Endothelial cell of umbilical vein (primary cell): Measurements from ENCODE around the gene LCE1A. TPM values are rescaled to one million over a fixed set of nuclear protein-coding genes. Genes with fewer than 3 reads are reported as not detected.

Experiments used
- BruUV-seq: library from RNA; stranded (reverse); fragments of 400-500 nt; replicated peaks from 2 replicates; lab custom pipeline; 2021; lab: Mats Ljungman, UMichigan
- CTCF ChIA-PET: fragments of 300-600, 350-600 bp; sonication (Branson Sonifier 250); formaldehyde crosslinking; loops from one replicate; lab custom pipeline; 2021; ENCODE audit warnings: antibody characterized with exemption, inconsistent platforms; lab: Charles Lee
- POLR2A ChIA-PET: fragments of 300-600, 350-600 bp; sonication (Branson Sonifier 250); formaldehyde crosslinking; loops from one replicate; lab custom pipeline; 2021; ENCODE audit warnings: antibody characterized with exemption, inconsistent platforms; lab: Charles Lee
- DNase-seq: peaks from one replicate; pipeline ENCODE4 v3.0.0-alpha.2; 2011; ENCODE audit warnings: low read depth, low spot score
- FAIRE-seq: peaks from 2 replicates; lab custom pipeline; 2011; peaks lifted over from hg19 to GRCh38; lab: Jason Lieb, UNC
- H2AFZ ChIP-seq: 2 replicates; pipeline ENCODE4 v1.6.0; 2012; ENCODE audit warnings: low read depth, low read length, control low read depth, inconsistent platforms
- H3K27ac ChIP-seq: 2 replicates; pipeline ENCODE4 v1.5.1; 2011; ENCODE audit warnings: low read depth, mild to moderate bottlenecking, control low read depth, low read length, moderate library complexity; ENCODE audit not compliant: insufficient read depth
- H3K27me3 ChIP-seq, 2 experiments: 2 replicates each; pipeline versions ENCODE4 v1.6.0 to v1.6.1; 2011; ENCODE audit warnings: low read length in 2 of 2, mixed read lengths in 1 of 2; ENCODE audit not compliant: control insufficient read depth in 2 of 2, insufficient read depth in 2 of 2
- H3K36me3 ChIP-seq, 2 experiments: 2 replicates in 1 of 2; 3 replicates in 1 of 2; pipeline ENCODE4 v1.5.1; 2011; ENCODE audit warnings: low read length in 2 of 2, mild to moderate bottlenecking in 1 of 2, moderate library complexity in 1 of 2; ENCODE audit not compliant: control insufficient read depth in 2 of 2, insufficient read depth in 2 of 2; ENCODE audit errors: extremely low read depth in 1 of 2
- H3K4me1 ChIP-seq: 3 replicates; pipeline ENCODE4 v1.5.1; 2011; ENCODE audit warnings: mild to moderate bottlenecking, low read length; ENCODE audit not compliant: control insufficient read depth, insufficient read depth; ENCODE audit errors: extremely low read depth
- H3K4me2 ChIP-seq: 2 replicates; pipeline ENCODE4 v1.6.1; 2011; ENCODE audit warnings: low read length, control low read depth, mixed read lengths; ENCODE audit not compliant: insufficient read depth
- H3K4me3 ChIP-seq, 3 experiments: fragments of 200-600 bp in 1 of 3; sonication (generic), shearing (Covaris generic) in 1 of 3; replicated peaks in 1 of 3; 2 replicates each; pipeline ENCODE4 v1.5.1; 2011 to 2016; ENCODE audit warnings: control low read depth in 3 of 3, low read length in 3 of 3, mild to moderate bottlenecking in 2 of 3, inconsistent platforms in 1 of 3, low read depth in 1 of 3, moderate library complexity in 1 of 3; ENCODE audit not compliant: insufficient read depth in 1 of 3
- H3K79me2 ChIP-seq: 2 replicates; pipeline ENCODE4 v1.6.0; 2012; ENCODE audit warnings: low read length, inconsistent platforms; ENCODE audit not compliant: control insufficient read depth, insufficient read depth
- H3K9ac ChIP-seq: replicated peaks from 2 replicates; pipeline ENCODE3; 2011; ENCODE audit warnings: low read length, control low read depth; ENCODE audit not compliant: insufficient read depth; ENCODE audit errors: extremely low read depth
- H3K9me1 ChIP-seq: replicated peaks from 3 replicates; pipeline ENCODE4 v1.6.0; 2011; ENCODE audit warnings: mild to moderate bottlenecking, low read length; ENCODE audit not compliant: control insufficient read depth, insufficient read depth; ENCODE audit errors: extremely low read depth
- H3K9me3 ChIP-seq: replicated peaks from 2 replicates; pipeline ENCODE4 v1.5.1; 2012; ENCODE audit warnings: low read length, inconsistent platforms; ENCODE audit not compliant: control insufficient read depth, insufficient read depth
- H4K20me1 ChIP-seq: replicated peaks from 2 replicates; pipeline ENCODE3; 2011; ENCODE audit warnings: mild to moderate bottlenecking, low read length; ENCODE audit not compliant: control insufficient read depth, insufficient read depth; ENCODE audit errors: extremely low read depth
- CTCF ChIP-seq, 2 donors: IDR thresholded peaks; 1 replicate in 1 of 2; 2 replicates in 1 of 2; pipeline ENCODE4 v1.5.1; 2011; ENCODE audit warnings: low read length in 2 of 2, mild to moderate bottlenecking in 2 of 2, moderate library complexity in 2 of 2, control low read depth in 1 of 2, inconsistent platforms in 1 of 2, low read depth in 1 of 2; ENCODE audit not compliant: insufficient read depth in 1 of 2; ENCODE audit errors: extremely low read depth in 1 of 2
- EZH2 ChIP-seq: IDR thresholded peaks from 2 replicates; pipeline ENCODE4 v1.6.1; 2012; ENCODE audit warnings: borderline replicate concordance, low read depth, mild to moderate bottlenecking, moderate library complexity, low read length, inconsistent platforms; ENCODE audit not compliant: severe bottlenecking
- FOS ChIP-seq: IDR thresholded peaks from 2 replicates; pipeline ENCODE4 v1.6.1; 2011; ENCODE audit warnings: mild to moderate bottlenecking, low read length, moderate library complexity, borderline replicate concordance; ENCODE audit not compliant: insufficient read depth
- GATA2 ChIP-seq: IDR thresholded peaks from 2 replicates; pipeline ENCODE4 v1.7.0; 2011; ENCODE audit warnings: low read depth, mild to moderate bottlenecking, moderate library complexity, mixed read lengths, low read length; ENCODE audit not compliant: insufficient read length, insufficient read depth
- JUN ChIP-seq: IDR thresholded peaks from 2 replicates; pipeline ENCODE4 v1.6.1; 2011; ENCODE audit warnings: borderline replicate concordance, low read depth; ENCODE audit not compliant: insufficient read length, insufficient read depth
- MYC ChIP-seq: IDR thresholded peaks from one replicate; pipeline ENCODE4 v1.6.1; 2011; ENCODE audit warnings: mild to moderate bottlenecking, low read depth, low read length
- POLR2A ChIP-seq: IDR thresholded peaks from 2 replicates; pipeline ENCODE4 v1.6.1; 2012; ENCODE audit warnings: low read depth, mild to moderate bottlenecking, control low read depth, low read length
- POLR2AphosphoS5 ChIP-seq: IDR thresholded peaks from 2 replicates; pipeline ENCODE4 v1.6.1; 2012; ENCODE audit warnings: low read depth, mild to moderate bottlenecking, control low read depth, low read length, moderate library complexity; ENCODE audit not compliant: insufficient read depth
- dilution Hi-C: fragments of 300-500 bp; cut with MboI; formaldehyde crosslinking; loops from one replicate; pipeline ENCODE4 v1.15.0; 2019; ENCODE audit warnings: low sequenced_read_pairs; ENCODE audit not compliant: extremely low pct_ligation_motif_present
- intact Hi-C: fragments of 100-400 bp; cut with micrococcal nuclease; formaldehyde crosslinking; loops from one replicate; pipeline ENCODE4 v1.10.0; 2022
- polyA plus RNA-seq, 4 experiments: library from polyadenylated mRNA; depleted of rRNA in 3 of 4; stranded (reverse) in 3 of 4; unstranded in 1 of 4; fragments of >200 nt; gene quantifications; 2 replicates each; pipeline versions ENCODE4 v1.2.1 to v1.2.3, GENCODE V29; 2011 to 2012; ENCODE audit warnings: missing spikeins in 1 of 4
- total RNA-seq: library from RNA; stranded (reverse); gene quantifications from 2 replicates; pipeline ENCODE4 v1.2.3, GENCODE V29; 2021

LCE1A gene
- total and polyA plus RNA-seq, 2 donors (not counting 3 experiments of a cell fraction or from before 2014, with no cell fraction given), result not detected

GRCh38 chr1:152870831-152871730, 43.8 kb downstream of the LCE1A start:
- TF ChIP-seq FOS (no peak), GATA2 (no peak), CTCF (IDR thresholded peaks at IDR 0.05; ENCODE audit: extremely low read depth in 1 of 2, insufficient read depth in 1 of 2, low read depth in 1 of 2, low read length in 2 of 2) (peak in 1 of 2 donors; percentile 25), EZH2 (no peak), MYC (no peak), POLR2A (no peak), JUN (no peak), POLR2AphosphoS5 (no peak)
- FAIRE-seq, result no peak
- H3K27me3 ChIP-seq, result no peaks in the 10 kb centered on the region
- H3K9me1 ChIP-seq, result no peaks in the 10 kb centered on the region
- no peaks in the 10 kb centered on the region for H3K79me2 ChIP-seq
- CTCF ChIA-PET, result interaction anchor here (0.7 to 3.3 kb wide), 5 partner anchors 13 to 322 kb away, joined by 3 to 38 read pairs (median 4); no protein-coding TSS in a partner anchor
- H3K27ac ChIP-seq, result no peak overlapping the region
- POLR2A ChIA-PET, result interaction anchor here (0.6 kb wide), 1 partner anchor 173 kb away, joined by 3 read pairs; the partner anchor contains the start of gene LCE2A
- H3K4me3 ChIP-seq, result no peak overlapping the region
- H3K4me1 ChIP-seq, result no peaks in the 10 kb centered on the region
- intact Hi-C loops, result loop anchor here (1.0 kb wide), 1 partner anchor 352 kb away; no protein-coding TSS in a partner anchor
- H3K9me3 ChIP-seq, result no peaks in the 10 kb centered on the region
- no peaks in the 10 kb centered on the region for H3K36me3 ChIP-seq
- DNase-seq, result peak; percentile 12
- no peak overlapping the region for H3K9ac ChIP-seq
- no peak overlapping the region for H3K4me2 ChIP-seq
- no peaks in the 10 kb centered on the region for H4K20me1 ChIP-seq
- dilution Hi-C loops, result no loop called here
- H2AFZ ChIP-seq, result no peak overlapping the region
- BruUV-seq, result no TSS peak
